A549 (cell line): Measurements from ENCODE around the gene CDK9. TPM values are rescaled to one million over a fixed set of nuclear protein-coding genes. Genes with fewer than 3 reads are reported as not detected.

ENCODE experiments used
- ATAC-seq, 2 experiments: fragments of 200-7000 bp in 1 of 2; fragments of >200 bp in 1 of 2; cut with Nextera tagmentation in 1 of 2; cut with Tn5 transposase in 1 of 2; 3 replicates each; pipeline versions ENCODE4 v1.8.0 to v1.9.1; 2018 to 2020; ENCODE audit warnings: mild to moderate bottlenecking in 1 of 2, moderate library complexity in 1 of 2
- CTCF ChIA-PET: fragments of 300-600 bp; sonication (Branson Sonifier 250); formaldehyde crosslinking; extraction: SDS; loops from one replicate; lab custom pipeline; 2021; ENCODE audit warnings: antibody characterized with exemption, inconsistent platforms; lab: Yijun Ruan, JAX
- POLR2A ChIA-PET: fragments of 350-600 bp; formaldehyde crosslinking; extraction: SDS; loops from one replicate; lab custom pipeline; 2021; ENCODE audit warnings: antibody characterized with exemption, inconsistent platforms; lab: Yijun Ruan, JAX
- DNase-seq, 2 experiments: peaks; one replicate each; pipeline versions ENCODE4 v3.0.0 to v3.0.0-alpha.2; 2011 to 2016; ENCODE audit warnings: low read depth in 1 of 2, low spot score in 1 of 2
- FAIRE-seq: peaks from 2 replicates; lab custom pipeline; 2011; peaks lifted over from hg19 to GRCh38; lab: Jason Lieb, UNC
- H3K27ac ChIP-seq, 2 experiments: fragments of >200 bp; sonication (Bioruptor Twin); formaldehyde crosslinking; 3 replicates each; pipeline ENCODE4 v1.5.1; 2016 to 2017
- H3K4me1 ChIP-seq: fragments of >200 bp; sonication (Bioruptor Twin); formaldehyde crosslinking; 3 replicates; pipeline ENCODE4 v1.6.1; 2016
- H3K4me2 ChIP-seq: fragments of >200 bp; sonication (Bioruptor Twin); formaldehyde crosslinking; 3 replicates; pipeline ENCODE4 v1.6.1; 2016
- H3K4me3 ChIP-seq: fragments of >200 bp; sonication (Bioruptor Twin); formaldehyde crosslinking; 3 replicates; pipeline ENCODE4 v1.5.1; 2016
- H3K9me3 ChIP-seq: fragments of >200 bp; sonication (Bioruptor Twin); formaldehyde crosslinking; 3 replicates; pipeline ENCODE4 v1.6.1; 2016
- BCL3 ChIP-seq: fragments of >200 bp; sonication (Bioruptor Twin); formaldehyde crosslinking; IDR thresholded peaks from 3 replicates; pipeline ENCODE4 v1.6.1; 2016
- BHLHE40 ChIP-seq: IDR thresholded peaks from 2 replicates; pipeline ENCODE4 v1.6.1; 2012; ENCODE audit warnings: low read depth, low read length, inconsistent platforms
- CBX2 ChIP-seq: fragments of 200-600 bp; sonication (generic); IDR thresholded peaks from 2 replicates; pipeline ENCODE4 v1.6.1; 2016; ENCODE audit warnings: low read depth, mild to moderate bottlenecking, borderline replicate concordance
- CBX8 ChIP-seq: fragments of 200-600 bp; sonication (generic); IDR thresholded peaks from 2 replicates; pipeline ENCODE4 v1.6.1; 2016
- CHD2 ChIP-seq: fragments of 150-350 bp; IDR thresholded peaks from 2 replicates; pipeline ENCODE4 v1.6.1; 2014; ENCODE audit warnings: low read length; ENCODE audit not compliant: partially characterized antibody
- CHD4 ChIP-seq: fragments of 200-600 bp; sonication (generic); IDR thresholded peaks from 2 replicates; pipeline ENCODE4 v1.6.1; 2016; ENCODE audit warnings: antibody characterized with exemption, mild to moderate bottlenecking, borderline replicate concordance
- CTCF ChIP-seq: fragments of >200 bp; sonication (Bioruptor Twin); formaldehyde crosslinking; IDR thresholded peaks from 3 replicates; pipeline ENCODE4 v1.5.1; 2016
- E2F6 ChIP-seq: IDR thresholded peaks from 2 replicates; pipeline ENCODE4 v1.6.1; 2012; ENCODE audit warnings: low read depth, borderline replicate concordance
- ESRRA ChIP-seq: fragments of 150-350 bp; IDR thresholded peaks from 2 replicates; pipeline ENCODE4 v1.6.1; 2014; ENCODE audit warnings: mild to moderate bottlenecking, low read length, borderline replicate concordance
- FOSL2 ChIP-seq, 2 experiments: fragments of 450-650 bp in 1 of 2; fragments of >200 bp in 1 of 2; sonication (Bioruptor Twin) in 1 of 2; formaldehyde crosslinking; IDR thresholded peaks; 2 replicates each; pipeline versions ENCODE4 v1.5.0 to v1.6.1; 2016 to 2020; ENCODE audit warnings: mild to moderate bottlenecking in 1 of 2, moderate library complexity in 1 of 2
- FOXS1 ChIP-seq: fragments of 250-450 bp; sonication (Bioruptor Pico); IDR thresholded peaks from 2 replicates; pipeline ENCODE4 v1.5.0; 2020; ENCODE audit warnings: mild to moderate bottlenecking, moderate library complexity
- HEYL ChIP-seq: fragments of 250-450 bp; sonication (Bioruptor Pico); IDR thresholded peaks from 2 replicates; pipeline ENCODE4 v1.8.0; 2021; ENCODE audit warnings: mild to moderate bottlenecking, moderate library complexity
- MAZ ChIP-seq: fragments of 150-350 bp; IDR thresholded peaks from 2 replicates; pipeline ENCODE4 v1.6.1; 2014; ENCODE audit warnings: antibody characterized with exemption, low read depth, low read length, borderline replicate concordance
- MYC ChIP-seq: IDR thresholded peaks from 2 replicates; pipeline ENCODE4 v1.6.1; 2012; ENCODE audit warnings: mild to moderate bottlenecking, inconsistent platforms, low read length, improper control_type of control experiment, borderline replicate concordance
- NPAS2 ChIP-seq: fragments of 250-450 bp; sonication (Bioruptor Pico); IDR thresholded peaks from 2 replicates; pipeline ENCODE4 v1.8.0; 2022; ENCODE audit warnings: mild to moderate bottlenecking, moderate library complexity, borderline replicate concordance
- PBX3 ChIP-seq: IDR thresholded peaks from 2 replicates; pipeline ENCODE4 v1.6.1; 2012
- REST ChIP-seq: fragments of 200-600 bp; sonication (generic); IDR thresholded peaks from 2 replicates; pipeline ENCODE4 v1.6.1; 2016; ENCODE audit warnings: antibody characterized with exemption, mild to moderate bottlenecking, moderate library complexity
- SMC3 ChIP-seq: fragments of >200 bp; sonication (Bioruptor Twin); formaldehyde crosslinking; IDR thresholded peaks from 3 replicates; pipeline ENCODE4 v1.6.1; 2018; ENCODE audit warnings: inconsistent platforms
- SREBF2 ChIP-seq: fragments of 450-650 bp; IDR thresholded peaks from 2 replicates; pipeline ENCODE4 v1.6.1; 2014; ENCODE audit warnings: mild to moderate bottlenecking, moderate library complexity
- TFCP2L1 ChIP-seq: fragments of 250-450 bp; sonication (Bioruptor Pico); IDR thresholded peaks from 2 replicates; pipeline ENCODE4 v1.5.0; 2021; ENCODE audit warnings: mild to moderate bottlenecking
- TP53 ChIP-seq: fragments of 250-450 bp; sonication (Bioruptor Pico); IDR thresholded peaks from 2 replicates; pipeline ENCODE4 v1.5.0; 2021; ENCODE audit warnings: mild to moderate bottlenecking, moderate library complexity
- ZC3H11A ChIP-seq: fragments of 450-650 bp; IDR thresholded peaks from 2 replicates; pipeline ENCODE4 v1.6.1; 2014; ENCODE audit warnings: antibody characterized with exemption, mild to moderate bottlenecking
- ZNF302 ChIP-seq: fragments of 250-450 bp; sonication (Bioruptor Pico); IDR thresholded peaks from 2 replicates; pipeline ENCODE4 v1.9.0; 2021; ENCODE audit warnings: inconsistent platforms, mild to moderate bottlenecking, moderate library complexity
- WGBS: methylation state at CpG from one replicate; pipeline ENCODE4 v1.1.6; 2017; ENCODE audit errors: missing lambda C conversion rate; 5-methylcytosine and 5-hydroxymethylcytosine counted together
- polyA plus RNA-seq, 4 experiments: library from polyadenylated mRNA; depleted of rRNA in 3 of 4; stranded (reverse); fragments of >200 nt; fragmentation: RNase III in 1 of 4; extraction: RNeasy Plus Mini Kit Qiagen cat#74134 plus additional on column Dnase treatment in 1 of 4; gene quantifications; 2 replicates in 3 of 4; 3 replicates in 1 of 4; pipeline ENCODE4 v1.2.3, GENCODE V29; 2011 to 2017

CDK9 gene
- polyA plus RNA-seq, 2 of the 4 experiments (the other 2 are of a cell fraction): 43.8 to 45.7 TPM

- DNase-seq (no peak), ATAC-seq (peak; percentile 2 to 13; a peak in 3 of 6 replicates), FAIRE-seq (no peak)
- no peak for TF ChIP-seq REST
- TF ChIP-seq CBX2: no peak
- no peak for TF ChIP-seq TP53 (CRISPR knock-in tag)
- no peak for TF ChIP-seq SMC3
- no peak for TF ChIP-seq SREBF2
- TF ChIP-seq MYC: no peak
- no peak for TF ChIP-seq ESRRA
- TF ChIP-seq BHLHE40: no peak
- no peak for TF ChIP-seq MAZ
- no peak for TF ChIP-seq E2F6
- no peak for TF ChIP-seq HEYL (CRISPR knock-in tag)
- no peak for TF ChIP-seq CHD4
- no peak for TF ChIP-seq PBX3
- TF ChIP-seq ZC3H11A: no peak
- TF ChIP-seq BCL3: no peak
- no peak for TF ChIP-seq TFCP2L1
- no peak for TF ChIP-seq FOSL2 (IDR thresholded peaks at IDR 0.05)
- TF ChIP-seq FOSL2 (CRISPR knock-in tag; IDR thresholded peaks at IDR 0.05): no peak
- no peak for TF ChIP-seq ZNF302 (CRISPR knock-in tag)
- ChIA-PET POLR2A (no interaction called here), CTCF (interaction anchor here (1.0 to 3.2 kb wide), 5 partner anchors 10 to 53 kb away, joined by 3 to 22 read pairs (median 6); no protein-coding TSS in a partner anchor)
- Histone ChIP-seq H3K4me3 (no peak overlapping the region), H3K9me3 (no peaks in the 10 kb centered on the region), H3K27ac (no peak overlapping the region), H3K4me1 (no peaks in the 10 kb centered on the region), H3K4me2 (no peak overlapping the region)
- 97% methylated on average over 5 of the region's 8 CpGs for WGBS
These were observed 30.9 kb downstream of the CDK9 start for GRCh38 chr9:127816728-127817127.

- FAIRE-seq: no peak
- no peaks in the 10 kb centered on the region for H3K4me1 ChIP-seq
- DNase-seq: no peak
- ChIA-PET CTCF (interaction anchor here (1.0 to 3.2 kb wide), 8 partner anchors 9 to 83 kb away, joined by 3 to 22 read pairs (median 4); partner anchors contain the start of gene CDK9), POLR2A (interaction anchor here (1.0 kb wide), 1 partner anchor 15 kb away, joined by 4 read pairs; the partner anchor contains the start of gene FPGS)
- no peak overlapping the region for H3K27ac ChIP-seq
- H3K4me2 ChIP-seq: no peak overlapping the region
- H3K4me3 ChIP-seq: no peak overlapping the region
- 97% methylated on average over 14 of the region's 17 CpGs for WGBS
- peak; percentile 9 to 24; a peak in 4 of 6 replicates for ATAC-seq
- H3K9me3 ChIP-seq: no peaks in the 10 kb centered on the region
- TF ChIP-seq CBX2 (no peak), REST (no peak), CHD2 (no peak), BCL3 (no peak), CBX8 (no peak), CTCF (no peak), FOXS1 (CRISPR knock-in tag) (no peak), NPAS2 (CRISPR knock-in tag) (no peak)
These were observed 32.1 kb downstream of the CDK9 start for GRCh38 chr9:127817881-127818434.
